ENCODE measurements around the gene SIX1.

DNA sequence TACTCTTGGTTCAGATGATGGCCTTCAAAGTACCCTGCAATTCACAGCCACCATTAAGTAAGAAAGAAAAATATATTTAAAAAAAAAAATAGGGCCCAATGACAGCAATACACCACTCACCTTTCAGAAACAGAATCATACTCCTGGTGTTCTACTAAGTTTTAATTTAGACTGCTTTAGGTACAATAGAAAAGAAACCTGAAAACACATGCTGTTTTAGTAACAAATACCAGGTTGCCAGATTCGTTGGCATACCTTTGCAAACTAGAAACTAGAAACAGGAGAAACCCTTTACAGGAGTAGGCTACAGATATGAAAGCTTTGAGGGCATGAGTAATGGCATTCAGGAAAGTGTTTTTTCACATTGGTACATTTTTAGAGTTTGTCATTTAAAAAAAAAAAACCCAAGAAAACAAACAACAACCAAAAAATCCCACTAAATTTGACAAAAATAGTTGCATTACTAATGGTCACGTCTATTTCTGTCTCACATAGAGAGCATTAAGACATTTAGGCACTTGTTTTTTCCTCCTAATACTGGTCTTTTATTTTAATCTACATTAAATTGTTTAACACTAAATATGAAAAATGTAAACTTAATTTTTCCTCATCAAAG lies 4.0 kb downstream of the SIX1 start:
- TF ChIP-seq, protein P1, sequence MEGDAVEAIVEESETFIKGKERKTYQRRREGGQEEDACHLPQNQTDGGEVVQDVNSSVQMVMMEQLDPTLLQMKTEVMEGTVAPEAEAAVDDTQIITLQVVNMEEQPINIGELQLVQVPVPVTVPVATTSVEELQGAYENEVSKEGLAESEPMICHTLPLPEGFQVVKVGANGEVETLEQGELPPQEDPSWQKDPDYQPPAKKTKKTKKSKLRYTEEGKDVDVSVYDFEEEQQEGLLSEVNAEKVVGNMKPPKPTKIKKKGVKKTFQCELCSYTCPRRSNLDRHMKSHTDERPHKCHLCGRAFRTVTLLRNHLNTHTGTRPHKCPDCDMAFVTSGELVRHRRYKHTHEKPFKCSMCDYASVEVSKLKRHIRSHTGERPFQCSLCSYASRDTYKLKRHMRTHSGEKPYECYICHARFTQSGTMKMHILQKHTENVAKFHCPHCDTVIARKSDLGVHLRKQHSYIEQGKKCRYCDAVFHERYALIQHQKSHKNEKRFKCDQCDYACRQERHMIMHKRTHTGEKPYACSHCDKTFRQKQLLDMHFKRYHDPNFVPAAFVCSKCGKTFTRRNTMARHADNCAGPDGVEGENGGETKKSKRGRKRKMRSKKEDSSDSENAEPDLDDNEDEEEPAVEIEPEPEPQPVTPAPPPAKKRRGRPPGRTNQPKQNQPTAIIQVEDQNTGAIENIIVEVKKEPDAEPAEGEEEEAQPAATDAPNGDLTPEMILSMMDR (IDR thresholded peaks at IDR 0.05 in 8 of 11, conservative IDR thresholded peaks at IDR 0.05 in 3 of 11): no peak
- no peak for TF ChIP-seq POLR2A (IDR thresholded peaks at IDR 0.05)

All from spleen (tissue), 7 donors.